HG03045 (cell line): ENCODE measurements around the gene LRRC37A3.
"Not testable (repeated sequence)": the region's sequence is repeated elsewhere in the genome, so short reads cannot be mapped to it uniquely, and the experiment has no call there.

Experiments
- ATAC-seq: cut with Tn5 transposase; IDR thresholded peaks from one replicate; pipeline ENCODE4 v1.9.1; 2021; ENCODE audit warnings: mild to moderate bottlenecking, moderate library complexity; ENCODE audit not compliant: unreplicated experiment

LRRC37A3 gene

GRCh38 chr17:64837018-64837761 lies 82.1 kb downstream of the LRRC37A3 start:
- peak; percentile 95 for ATAC-seq

GRCh38 chr17:64836623-64837017 lies 82.7 kb downstream of the LRRC37A3 start:
- peak; percentile 34 for ATAC-seq

- not testable (repeated sequence) for ATAC-seq
These were observed 85.2 kb downstream of the LRRC37A3 start for GRCh38 chr17:64834060-64834459.

GRCh38 chr17:64830631-64831040 lies 88.6 kb downstream of the LRRC37A3 start:
- not testable (repeated sequence) for ATAC-seq

- ATAC-seq: not testable (repeated sequence)
These were observed 89.3 kb downstream of the LRRC37A3 start for GRCh38 chr17:64829824-64830630.

GRCh38 chr17:64829068-64829467 lies 90.2 kb downstream of the LRRC37A3 start:
- ATAC-seq: not testable (repeated sequence)

GRCh38 chr17:64818904-64819303 lies 100.4 kb downstream of the LRRC37A3 start:
- not testable (repeated sequence) for ATAC-seq

GRCh38 chr17:64815833-64816198 lies 103.5 kb downstream of the LRRC37A3 start:
- ATAC-seq: not testable (repeated sequence)

- ATAC-seq: not testable (repeated sequence)
These were observed 104.1 kb downstream of the LRRC37A3 start for GRCh38 chr17:64814993-64815832.

GRCh38 chr17:64808178-64808977 lies 110.9 kb downstream of the LRRC37A3 start:
- peak; percentile 72 for ATAC-seq
